GM12878 (cell line): ENCODE data around the gene OPRM1.

ENCODE experiments used
- BRCA1 ChIP-seq: IDR thresholded peaks from 2 replicates; pipeline ENCODE4 v1.6.1; 2011; ENCODE audit warnings: low read depth, low read length, improper control_type of control experiment
- CBX5 ChIP-seq: sonication (generic); IDR thresholded peaks from 2 replicates; pipeline ENCODE4 v1.6.1; 2016; ENCODE audit warnings: low read depth, moderate library complexity, mild to moderate bottlenecking, inconsistent platforms
- CHD4 ChIP-seq: fragments of 200-600 bp; sonication (generic); IDR thresholded peaks from 2 replicates; pipeline ENCODE4 v1.6.1; 2016; ENCODE audit warnings: mild to moderate bottlenecking
- CTCF ChIP-seq, 3 experiments: IDR thresholded peaks in 2 of 3; conservative IDR thresholded peaks in 1 of 3; 2 replicates each; pipeline ENCODE4 v1.5.1; 2011; ENCODE audit warnings: low read depth in 3 of 3, low read length in 3 of 3, mild to moderate bottlenecking in 3 of 3, control low read depth in 2 of 3, moderate library complexity in 2 of 3, inconsistent platforms in 1 of 3, mixed read lengths in 1 of 3; ENCODE audit not compliant: control insufficient read depth in 2 of 3, insufficient read depth in 1 of 3; ENCODE audit errors: extremely low read depth in 1 of 3
- HDAC6 ChIP-seq: fragments of 200-600 bp; sonication (generic); IDR thresholded peaks from one replicate; pipeline ENCODE4 v1.8.0; 2017; ENCODE audit warnings: antibody characterized with exemption; ENCODE audit not compliant: unreplicated experiment
- MAX ChIP-seq: IDR thresholded peaks from 2 replicates; pipeline ENCODE4 v1.6.1; 2012; ENCODE audit warnings: low read depth, low read length, improper control_type of control experiment
- NBN ChIP-seq: fragments of 450-650 bp; IDR thresholded peaks from 2 replicates; pipeline ENCODE4 v1.6.1; 2016
- POLR2AphosphoS5 ChIP-seq: IDR thresholded peaks from 2 replicates; pipeline ENCODE4 v1.6.1; 2011; ENCODE audit warnings: mild to moderate bottlenecking, low read length, inconsistent platforms
- REST ChIP-seq: IDR thresholded peaks from 2 replicates; pipeline ENCODE4 v1.6.1; 2012; ENCODE audit warnings: mild to moderate bottlenecking, low read depth, low read length
- SKIL ChIP-seq: fragments of 450-650 bp; IDR thresholded peaks from 2 replicates; pipeline ENCODE4 v1.6.1; 2017; ENCODE audit warnings: mild to moderate bottlenecking, low read depth, inconsistent platforms; ENCODE audit not compliant: poor library complexity, severe bottlenecking
- SMARCA5 ChIP-seq: fragments of 450-650 bp; IDR thresholded peaks from 2 replicates; pipeline ENCODE4 v1.6.1; 2017; ENCODE audit warnings: mild to moderate bottlenecking
- TCF12 ChIP-seq: IDR thresholded peaks from 2 replicates; pipeline ENCODE4 v1.6.1; 2011; ENCODE audit warnings: low read depth, mild to moderate bottlenecking, low read length
- TCF7 ChIP-seq: IDR thresholded peaks from 2 replicates; pipeline ENCODE4 v1.6.1; 2014; ENCODE audit warnings: antibody characterized with exemption, borderline replicate concordance
- ZNF687 ChIP-seq: fragments of 450-650 bp; IDR thresholded peaks from 2 replicates; pipeline ENCODE4 v1.6.1; 2017; ENCODE audit warnings: mild to moderate bottlenecking, moderate library complexity

GRCh38 chr6:154233383-154233782, 194.3 kb downstream of the OPRM1 start:
- no peak for TF ChIP-seq CTCF (IDR thresholded peaks at IDR 0.05 in 2 of 3, conservative IDR thresholded peaks at IDR 0.05 in 1 of 3; ENCODE audit: control insufficient read depth in 2 of 3, extremely low read depth in 1 of 3, insufficient read depth in 1 of 3, low read depth in 3 of 3, low read length in 3 of 3)
- TF ChIP-seq CBX5: no peak
- TF ChIP-seq REST: no peak
- TF ChIP-seq TCF7: no peak
- no peak for TF ChIP-seq MAX
- no peak for TF ChIP-seq POLR2AphosphoS5
- TF ChIP-seq BRCA1: no peak
- no peak for TF ChIP-seq TCF12
- no peak for TF ChIP-seq SKIL
- TF ChIP-seq CHD4: no peak
- TF ChIP-seq NBN: no peak
- no peak for TF ChIP-seq HDAC6
- no peak for TF ChIP-seq ZNF687
- no peak for TF ChIP-seq SMARCA5
